H1 (cell line): ENCODE measurements around the gene IQCC. TPM values are rescaled to one million over a fixed set of nuclear protein-coding genes. Genes with fewer than 3 reads are reported as not detected.

Source experiments
- BCL11A ChIP-seq, 2 experiments: IDR thresholded peaks; one replicate each; pipeline ENCODE4 v1.6.1; 2011; ENCODE audit warnings: low read depth in 2 of 2, low read length in 2 of 2, mild to moderate bottlenecking in 2 of 2
- CHD1 ChIP-seq: IDR thresholded peaks from 2 replicates; pipeline ENCODE4 v1.6.1; 2012; ENCODE audit warnings: low read depth, low read length, improper control_type of control experiment
- CTBP2 ChIP-seq: IDR thresholded peaks from 2 replicates; pipeline ENCODE4 v1.7.0; 2011; ENCODE audit warnings: borderline replicate concordance, mild to moderate bottlenecking, moderate library complexity, mixed read lengths, low read length; ENCODE audit not compliant: insufficient read depth, insufficient read length
- EZH2 ChIP-seq: fragments of 200-600 bp; sonication (generic); IDR thresholded peaks from 2 replicates; pipeline ENCODE4 v1.7.1; 2012; ENCODE audit warnings: low read depth, mild to moderate bottlenecking, moderate library complexity, low read length, inconsistent platforms; ENCODE audit not compliant: severe bottlenecking
- KDM5A ChIP-seq: fragments of 200-600 bp; IDR thresholded peaks from 2 replicates; pipeline ENCODE4 v1.7.1; 2012; ENCODE audit warnings: mild to moderate bottlenecking, low read length, inconsistent platforms, mixed read lengths
- NRF1 ChIP-seq: IDR thresholded peaks from 2 replicates; pipeline ENCODE4 v1.6.1; 2011; ENCODE audit warnings: mild to moderate bottlenecking, low read depth, low read length, improper control_type of control experiment
- SP1 ChIP-seq: IDR thresholded peaks from 2 replicates; pipeline ENCODE4 v1.6.1; 2011; ENCODE audit warnings: low read depth, low read length
- polyA plus RNA-seq, 7 experiments: library from polyadenylated mRNA; depleted of rRNA in 3 of 7; stranded (reverse) in 5 of 7; unstranded in 2 of 7; fragments of >200 nt in 5 of 7; fragments of 200-250 nt in 2 of 7; gene quantifications; 1 replicate in 5 of 7; 2 replicates in 1 of 7; 4 replicates in 1 of 7; pipeline versions ENCODE4 v1.2.1 to v1.2.3, GENCODE V29; 2011 to 2013; ENCODE audit warnings: missing spikeins in 2 of 7, mixed read lengths in 2 of 7
- total RNA-seq: library from RNA; stranded (reverse); fragmentation: NEBNext Ultra II Directional; extraction: Animal tissue kit (Norgen Biotek cat#: 25700); gene quantifications from 2 replicates; pipeline ENCODE4 v1.2.1, GENCODE V29; 2021
- TF ChIP-seq, protein P1 (sequence below): fragments of 300-600 bp; sonication (generic); IDR thresholded peaks from 2 replicates; pipeline ENCODE4 v1.7.1; 2012; ENCODE audit warnings: low read length, moderate library complexity, mild to moderate bottlenecking, inconsistent platforms; ENCODE audit not compliant: insufficient replicate concordance

Gene IQCC
- total and polyA plus RNA-seq, 2 of the 8 experiments (the other 6 are each of a cell fraction or from before 2014, with no cell fraction given): 2.5 to 4.2 TPM

DNA sequence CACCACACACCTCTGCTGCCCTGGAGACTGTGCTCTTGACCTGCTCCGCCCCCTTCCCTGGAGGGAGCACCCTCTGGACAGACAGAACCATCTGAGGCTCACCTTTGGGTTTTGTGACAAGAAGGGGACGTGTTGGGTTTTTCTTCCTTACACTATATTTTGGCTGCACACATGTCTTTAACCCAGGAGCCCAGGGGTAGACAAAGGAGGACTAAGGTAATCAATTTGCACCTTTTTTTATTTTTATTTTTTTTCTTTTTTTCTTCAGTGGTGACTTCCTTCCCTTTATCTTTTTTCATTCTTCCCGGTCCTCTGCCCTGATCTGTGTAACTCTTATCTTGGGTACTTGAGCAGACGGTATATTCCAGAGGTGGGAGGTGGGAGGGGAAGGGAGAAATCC lies 34.5 kb upstream of the IQCC start (continued):
- TF ChIP-seq, protein P1, sequence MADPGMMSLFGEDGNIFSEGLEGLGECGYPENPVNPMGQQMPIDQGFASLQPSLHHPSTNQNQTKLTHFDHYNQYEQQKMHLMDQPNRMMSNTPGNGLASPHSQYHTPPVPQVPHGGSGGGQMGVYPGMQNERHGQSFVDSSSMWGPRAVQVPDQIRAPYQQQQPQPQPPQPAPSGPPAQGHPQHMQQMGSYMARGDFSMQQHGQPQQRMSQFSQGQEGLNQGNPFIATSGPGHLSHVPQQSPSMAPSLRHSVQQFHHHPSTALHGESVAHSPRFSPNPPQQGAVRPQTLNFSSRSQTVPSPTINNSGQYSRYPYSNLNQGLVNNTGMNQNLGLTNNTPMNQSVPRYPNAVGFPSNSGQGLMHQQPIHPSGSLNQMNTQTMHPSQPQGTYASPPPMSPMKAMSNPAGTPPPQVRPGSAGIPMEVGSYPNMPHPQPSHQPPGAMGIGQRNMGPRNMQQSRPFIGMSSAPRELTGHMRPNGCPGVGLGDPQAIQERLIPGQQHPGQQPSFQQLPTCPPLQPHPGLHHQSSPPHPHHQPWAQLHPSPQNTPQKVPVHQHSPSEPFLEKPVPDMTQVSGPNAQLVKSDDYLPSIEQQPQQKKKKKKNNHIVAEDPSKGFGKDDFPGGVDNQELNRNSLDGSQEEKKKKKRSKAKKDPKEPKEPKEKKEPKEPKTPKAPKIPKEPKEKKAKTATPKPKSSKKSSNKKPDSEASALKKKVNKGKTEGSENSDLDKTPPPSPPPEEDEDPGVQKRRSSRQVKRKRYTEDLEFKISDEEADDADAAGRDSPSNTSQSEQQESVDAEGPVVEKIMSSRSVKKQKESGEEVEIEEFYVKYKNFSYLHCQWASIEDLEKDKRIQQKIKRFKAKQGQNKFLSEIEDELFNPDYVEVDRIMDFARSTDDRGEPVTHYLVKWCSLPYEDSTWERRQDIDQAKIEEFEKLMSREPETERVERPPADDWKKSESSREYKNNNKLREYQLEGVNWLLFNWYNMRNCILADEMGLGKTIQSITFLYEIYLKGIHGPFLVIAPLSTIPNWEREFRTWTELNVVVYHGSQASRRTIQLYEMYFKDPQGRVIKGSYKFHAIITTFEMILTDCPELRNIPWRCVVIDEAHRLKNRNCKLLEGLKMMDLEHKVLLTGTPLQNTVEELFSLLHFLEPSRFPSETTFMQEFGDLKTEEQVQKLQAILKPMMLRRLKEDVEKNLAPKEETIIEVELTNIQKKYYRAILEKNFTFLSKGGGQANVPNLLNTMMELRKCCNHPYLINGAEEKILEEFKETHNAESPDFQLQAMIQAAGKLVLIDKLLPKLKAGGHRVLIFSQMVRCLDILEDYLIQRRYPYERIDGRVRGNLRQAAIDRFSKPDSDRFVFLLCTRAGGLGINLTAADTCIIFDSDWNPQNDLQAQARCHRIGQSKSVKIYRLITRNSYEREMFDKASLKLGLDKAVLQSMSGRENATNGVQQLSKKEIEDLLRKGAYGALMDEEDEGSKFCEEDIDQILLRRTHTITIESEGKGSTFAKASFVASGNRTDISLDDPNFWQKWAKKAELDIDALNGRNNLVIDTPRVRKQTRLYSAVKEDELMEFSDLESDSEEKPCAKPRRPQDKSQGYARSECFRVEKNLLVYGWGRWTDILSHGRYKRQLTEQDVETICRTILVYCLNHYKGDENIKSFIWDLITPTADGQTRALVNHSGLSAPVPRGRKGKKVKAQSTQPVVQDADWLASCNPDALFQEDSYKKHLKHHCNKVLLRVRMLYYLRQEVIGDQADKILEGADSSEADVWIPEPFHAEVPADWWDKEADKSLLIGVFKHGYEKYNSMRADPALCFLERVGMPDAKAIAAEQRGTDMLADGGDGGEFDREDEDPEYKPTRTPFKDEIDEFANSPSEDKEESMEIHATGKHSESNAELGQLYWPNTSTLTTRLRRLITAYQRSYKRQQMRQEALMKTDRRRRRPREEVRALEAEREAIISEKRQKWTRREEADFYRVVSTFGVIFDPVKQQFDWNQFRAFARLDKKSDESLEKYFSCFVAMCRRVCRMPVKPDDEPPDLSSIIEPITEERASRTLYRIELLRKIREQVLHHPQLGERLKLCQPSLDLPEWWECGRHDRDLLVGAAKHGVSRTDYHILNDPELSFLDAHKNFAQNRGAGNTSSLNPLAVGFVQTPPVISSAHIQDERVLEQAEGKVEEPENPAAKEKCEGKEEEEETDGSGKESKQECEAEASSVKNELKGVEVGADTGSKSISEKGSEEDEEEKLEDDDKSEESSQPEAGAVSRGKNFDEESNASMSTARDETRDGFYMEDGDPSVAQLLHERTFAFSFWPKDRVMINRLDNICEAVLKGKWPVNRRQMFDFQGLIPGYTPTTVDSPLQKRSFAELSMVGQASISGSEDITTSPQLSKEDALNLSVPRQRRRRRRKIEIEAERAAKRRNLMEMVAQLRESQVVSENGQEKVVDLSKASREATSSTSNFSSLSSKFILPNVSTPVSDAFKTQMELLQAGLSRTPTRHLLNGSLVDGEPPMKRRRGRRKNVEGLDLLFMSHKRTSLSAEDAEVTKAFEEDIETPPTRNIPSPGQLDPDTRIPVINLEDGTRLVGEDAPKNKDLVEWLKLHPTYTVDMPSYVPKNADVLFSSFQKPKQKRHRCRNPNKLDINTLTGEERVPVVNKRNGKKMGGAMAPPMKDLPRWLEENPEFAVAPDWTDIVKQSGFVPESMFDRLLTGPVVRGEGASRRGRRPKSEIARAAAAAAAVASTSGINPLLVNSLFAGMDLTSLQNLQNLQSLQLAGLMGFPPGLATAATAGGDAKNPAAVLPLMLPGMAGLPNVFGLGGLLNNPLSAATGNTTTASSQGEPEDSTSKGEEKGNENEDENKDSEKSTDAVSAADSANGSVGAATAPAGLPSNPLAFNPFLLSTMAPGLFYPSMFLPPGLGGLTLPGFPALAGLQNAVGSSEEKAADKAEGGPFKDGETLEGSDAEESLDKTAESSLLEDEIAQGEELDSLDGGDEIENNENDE: no peak
- TF ChIP-seq SP1: no peak
- TF ChIP-seq EZH2: no peak
- no peak for TF ChIP-seq BCL11A (IDR thresholded peaks at IDR 0.05; ENCODE audit: low read depth in 2 of 2, low read length in 2 of 2)
- TF ChIP-seq NRF1: no peak
- TF ChIP-seq CHD1: no peak
- no peak for TF ChIP-seq KDM5A
- no peak for TF ChIP-seq CTBP2
